Mucosa of stomach (tissue), 1 donor: ENCODE results near the gene ZC3H14.
A peak's percentile ranks its signal among the peaks of the same experiment; 100 is the strongest.

Experiments
- H3K27me3 ChIP-seq: one replicate; pipeline ENCODE4 v1.7.0; 2013; ENCODE audit warnings: mild to moderate bottlenecking, low read length; ENCODE audit not compliant: control insufficient read depth, insufficient read depth
- H3K36me3 ChIP-seq: one replicate; pipeline ENCODE4 v1.7.0; 2013; ENCODE audit warnings: low read length; ENCODE audit not compliant: control insufficient read depth, insufficient read depth
- H3K4me1 ChIP-seq: one replicate; pipeline ENCODE4 v1.7.0; 2013; ENCODE audit warnings: mild to moderate bottlenecking, low read length; ENCODE audit not compliant: control insufficient read depth, insufficient read depth
- H3K4me3 ChIP-seq: one replicate; pipeline ENCODE4 v1.7.0; 2013; ENCODE audit warnings: low read length
- H3K9ac ChIP-seq: one replicate; pipeline ENCODE4 v1.7.0; 2013; ENCODE audit warnings: mild to moderate bottlenecking, low read length, moderate library complexity
- H3K9me3 ChIP-seq: one replicate; pipeline ENCODE4 v1.7.0; 2013; ENCODE audit warnings: mild to moderate bottlenecking, low read length, moderate library complexity; ENCODE audit not compliant: control insufficient read depth
- donor health status: Pancreatic carcinoma.

ZC3H14 gene

GRCh38 chr14:88541324-88541723 is 21.5 kb upstream of the ZC3H14 start:
- peaks cover 10% of the 10 kb centered on the region for H3K4me1 ChIP-seq
- H3K27me3 ChIP-seq = no peaks in the 10 kb centered on the region
- H3K9ac ChIP-seq = no peak overlapping the region
- no peak overlapping the region for H3K4me3 ChIP-seq
- no peaks in the 10 kb centered on the region for H3K36me3 ChIP-seq
- no peaks in the 10 kb centered on the region for H3K9me3 ChIP-seq

GRCh38 chr14:88542857-88543795 is 19.7 kb upstream of the ZC3H14 start:
- Histone ChIP-seq H3K9me3 (no peaks in the 10 kb centered on the region), H3K9ac (no peak overlapping the region), H3K27me3 (no peaks in the 10 kb centered on the region), H3K4me1 (peaks cover 28% of the 10 kb centered on the region), H3K36me3 (no peaks in the 10 kb centered on the region), H3K4me3 (no peak overlapping the region)

- H3K9ac ChIP-seq = no peak overlapping the region
- no peaks in the 10 kb centered on the region for H3K27me3 ChIP-seq
- H3K9me3 ChIP-seq = no peaks in the 10 kb centered on the region
- H3K36me3 ChIP-seq = no peaks in the 10 kb centered on the region
- no peak overlapping the region for H3K4me3 ChIP-seq
- peaks cover 39% of the 10 kb centered on the region for H3K4me1 ChIP-seq
Observed at GRCh38 chr14:88545256-88545655, 17.6 kb upstream of the ZC3H14 start.

GRCh38 chr14:88546621-88547385 is 16.0 kb upstream of the ZC3H14 start:
- Histone ChIP-seq H3K9me3 (no peaks in the 10 kb centered on the region), H3K4me3 (no peak overlapping the region), H3K27me3 (no peaks in the 10 kb centered on the region), H3K9ac (no peak overlapping the region), H3K36me3 (no peaks in the 10 kb centered on the region), H3K4me1 (peaks cover 49% of the 10 kb centered on the region)

- Histone ChIP-seq H3K9ac (no peak overlapping the region), H3K36me3 (no peaks in the 10 kb centered on the region), H3K27me3 (no peaks in the 10 kb centered on the region), H3K4me1 (peaks cover 49% of the 10 kb centered on the region), H3K4me3 (no peak overlapping the region), H3K9me3 (no peaks in the 10 kb centered on the region)
Observed at GRCh38 chr14:88547386-88547780, 15.5 kb upstream of the ZC3H14 start.

- no peak overlapping the region for H3K9ac ChIP-seq
- no peaks in the 10 kb centered on the region for H3K9me3 ChIP-seq
- no peaks in the 10 kb centered on the region for H3K27me3 ChIP-seq
- no peak overlapping the region for H3K4me3 ChIP-seq
- H3K4me1 ChIP-seq = peaks cover 39% of the 10 kb centered on the region
- H3K36me3 ChIP-seq = no peaks in the 10 kb centered on the region
Observed at GRCh38 chr14:88550078-88550477, 12.8 kb upstream of the ZC3H14 start.

- peak overlapping the region; percentile 80 for H3K4me3 ChIP-seq
- no peaks in the 10 kb centered on the region for H3K27me3 ChIP-seq
- peaks cover 39% of the 10 kb centered on the region for H3K4me1 ChIP-seq
- peak overlapping the region; percentile 78 for H3K9ac ChIP-seq
- H3K36me3 ChIP-seq = no peaks in the 10 kb centered on the region
- H3K9me3 ChIP-seq = no peaks in the 10 kb centered on the region
Observed at GRCh38 chr14:88551094-88551870, 11.6 kb upstream of the ZC3H14 start.

- no peaks in the 10 kb centered on the region for H3K36me3 ChIP-seq
- H3K4me1 ChIP-seq = peaks cover 33% of the 10 kb centered on the region
- H3K9me3 ChIP-seq = no peaks in the 10 kb centered on the region
- peak overlapping the region; percentile 78 for H3K9ac ChIP-seq
- H3K27me3 ChIP-seq = no peaks in the 10 kb centered on the region
- peak overlapping the region; percentile 80 for H3K4me3 ChIP-seq
Observed at GRCh38 chr14:88551980-88552431, 10.8 kb upstream of the ZC3H14 start.

- no peak overlapping the region for H3K4me3 ChIP-seq
- peaks cover 24% of the 10 kb centered on the region for H3K4me1 ChIP-seq
- no peaks in the 10 kb centered on the region for H3K9me3 ChIP-seq
- H3K36me3 ChIP-seq = no peaks in the 10 kb centered on the region
- H3K9ac ChIP-seq = no peak overlapping the region
- H3K27me3 ChIP-seq = no peaks in the 10 kb centered on the region
Observed at GRCh38 chr14:88552876-88553275, 10.0 kb upstream of the ZC3H14 start.

GRCh38 chr14:88553886-88554456 is 8.9 kb upstream of the ZC3H14 start:
- Histone ChIP-seq H3K4me1 (peaks cover 13% of the 10 kb centered on the region), H3K27me3 (no peaks in the 10 kb centered on the region), H3K9ac (peak overlapping the region; percentile 83), H3K4me3 (peak overlapping the region; percentile 65), H3K36me3 (no peaks in the 10 kb centered on the region), H3K9me3 (no peaks in the 10 kb centered on the region)

- Histone ChIP-seq H3K36me3 (no peaks in the 10 kb centered on the region), H3K9me3 (no peaks in the 10 kb centered on the region), H3K4me3 (peak within 1 kb of the TSS; percentile 65), H3K4me1 (peaks cover 13% of the 10 kb centered on the region), H3K27me3 (no peaks in the 10 kb centered on the region), H3K9ac (peak within 1 kb of the TSS; percentile 83)
Observed at GRCh38 chr14:88554457-88555286, 8.2 kb upstream of the ZC3H14 start, which contains the start of gene PTPN21. Gene PTPN21 (minus strand): TSS chr14:88555007. CDS start chr14:88550417, 4,590 bp downstream.
